Tibial nerve (tissue), 3 donors: Measurements from ENCODE around the gene FREY1.

Experiments
- POLR2A ChIP-seq, 2 donors: fragments of 450-650 bp; IDR thresholded peaks; one replicate each; pipeline ENCODE4 v1.6.1; 2017; ENCODE audit warnings: antibody characterized with exemption in 2 of 2, mild to moderate bottlenecking in 2 of 2, moderate library complexity in 2 of 2
- TF ChIP-seq, protein P1 (sequence below), 5 experiments: fragments of 200-600 bp in 3 of 5; fragments of 450-650 bp in 2 of 5; sonication (generic) in 3 of 5; IDR thresholded peaks; one replicate each; pipeline ENCODE4 v1.5.1; 2016 to 2019; ENCODE audit warnings: antibody characterized with exemption in 5 of 5, mild to moderate bottlenecking in 3 of 5, moderate library complexity in 2 of 5

- TF ChIP-seq, protein P1, sequence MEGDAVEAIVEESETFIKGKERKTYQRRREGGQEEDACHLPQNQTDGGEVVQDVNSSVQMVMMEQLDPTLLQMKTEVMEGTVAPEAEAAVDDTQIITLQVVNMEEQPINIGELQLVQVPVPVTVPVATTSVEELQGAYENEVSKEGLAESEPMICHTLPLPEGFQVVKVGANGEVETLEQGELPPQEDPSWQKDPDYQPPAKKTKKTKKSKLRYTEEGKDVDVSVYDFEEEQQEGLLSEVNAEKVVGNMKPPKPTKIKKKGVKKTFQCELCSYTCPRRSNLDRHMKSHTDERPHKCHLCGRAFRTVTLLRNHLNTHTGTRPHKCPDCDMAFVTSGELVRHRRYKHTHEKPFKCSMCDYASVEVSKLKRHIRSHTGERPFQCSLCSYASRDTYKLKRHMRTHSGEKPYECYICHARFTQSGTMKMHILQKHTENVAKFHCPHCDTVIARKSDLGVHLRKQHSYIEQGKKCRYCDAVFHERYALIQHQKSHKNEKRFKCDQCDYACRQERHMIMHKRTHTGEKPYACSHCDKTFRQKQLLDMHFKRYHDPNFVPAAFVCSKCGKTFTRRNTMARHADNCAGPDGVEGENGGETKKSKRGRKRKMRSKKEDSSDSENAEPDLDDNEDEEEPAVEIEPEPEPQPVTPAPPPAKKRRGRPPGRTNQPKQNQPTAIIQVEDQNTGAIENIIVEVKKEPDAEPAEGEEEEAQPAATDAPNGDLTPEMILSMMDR (IDR thresholded peaks at IDR 0.05), result no peak
- TF ChIP-seq POLR2A (IDR thresholded peaks at IDR 0.05), result no peak
These were observed 38.4 kb upstream of the FREY1 start for GRCh38 chr11:45945397-45945999.
